Measurements from ENCODE around the gene ZNF516.

Gene ZNF516

DNA sequence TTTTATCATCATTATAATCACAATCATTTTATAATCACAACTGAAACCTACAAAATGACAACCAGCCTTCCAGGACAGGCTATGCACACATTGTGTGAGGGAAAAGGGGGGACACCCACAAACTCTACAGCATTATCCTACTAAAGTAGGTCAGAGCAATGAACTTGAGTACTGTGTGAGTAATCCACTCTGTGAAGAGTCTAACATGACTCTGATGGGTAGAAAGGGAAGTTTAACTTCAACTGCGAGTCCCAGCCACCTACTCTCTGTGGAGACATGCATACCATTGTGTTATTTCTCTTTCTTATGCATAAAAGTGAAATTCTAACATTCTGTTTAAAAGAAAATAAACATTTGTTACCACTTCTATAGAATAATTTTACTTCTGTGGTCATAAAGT is 177.9 kb downstream of the ZNF516 start:
- no peak for DNase-seq

DNA sequence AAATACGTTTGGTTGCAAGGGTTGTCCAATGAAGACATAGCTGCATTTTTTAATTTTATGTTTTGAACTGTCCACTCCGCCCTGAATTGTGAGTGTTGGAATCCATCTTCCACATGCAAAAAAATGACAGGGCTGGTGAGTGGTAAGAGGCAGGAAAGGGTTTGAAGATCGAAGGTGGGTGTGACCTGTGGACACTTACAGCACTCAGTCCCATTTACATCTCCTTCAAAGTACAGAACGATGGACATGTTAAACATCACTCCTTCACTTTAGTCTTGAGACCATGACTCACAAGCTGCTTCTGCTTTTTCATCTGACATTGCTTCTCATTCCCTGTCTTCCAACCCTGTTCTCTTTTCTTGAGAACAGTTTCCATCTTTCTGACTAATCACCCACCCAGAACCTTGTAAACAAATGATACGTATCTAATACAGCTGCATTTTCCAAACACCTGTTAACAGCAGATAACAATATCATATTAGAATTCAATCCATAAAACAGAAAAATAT is 179.3 kb downstream of the ZNF516 start:
- DNase-seq, result no peak

DNA sequence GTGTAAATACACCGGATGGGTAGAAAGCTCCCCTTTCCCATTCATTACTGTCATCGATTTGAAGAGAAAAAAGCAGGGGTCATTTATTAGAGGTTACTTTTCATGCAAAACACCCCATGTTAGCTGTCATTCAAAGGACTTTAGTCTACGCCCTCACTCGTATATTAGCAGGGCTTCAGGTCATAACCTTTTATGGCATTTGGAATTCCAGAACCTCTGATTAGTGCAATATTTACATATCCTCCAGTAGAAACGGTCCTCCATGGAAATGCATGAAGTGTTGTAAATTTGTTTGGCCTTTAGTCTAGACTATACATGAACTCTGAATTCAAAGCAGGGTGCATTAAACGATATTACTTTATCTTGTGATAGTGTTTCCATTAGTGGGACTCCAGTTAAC is 180.5 kb downstream of the ZNF516 start:
- DNase-seq, result no peak

- no peak for DNase-seq
Measured at GRCh38 chr18:76314015-76314414, 181.0 kb downstream of the ZNF516 start.
